GM18508 (cell line): ENCODE results near the gene FUT8.
"Not testable (repeated sequence)": the region's sequence is repeated elsewhere in the genome, so short reads cannot be mapped to it uniquely, and the experiment has no call there.

Source experiments
- ATAC-seq: cut with Tn5 transposase; IDR thresholded peaks from one replicate; pipeline ENCODE4 v1.9.1; 2021; ENCODE audit warnings: moderate number of reproducible peaks; ENCODE audit not compliant: insufficient read depth, unreplicated experiment

FUT8 gene

GRCh38 chr14:65444230-65444629, 31.7 kb downstream of the FUT8 start:
- ATAC-seq, result no peak

GRCh38 chr14:65446159-65446558, 33.6 kb downstream of the FUT8 start:
- ATAC-seq, result no peak

GRCh38 chr14:65449647-65450046, 37.1 kb downstream of the FUT8 start:
- no peak for ATAC-seq

GRCh38 chr14:65453807-65454480, 41.4 kb downstream of the FUT8 start:
- ATAC-seq, result no peak

GRCh38 chr14:65456247-65456646, 43.7 kb downstream of the FUT8 start:
- no peak for ATAC-seq

- ATAC-seq, result no peak
Measured at GRCh38 chr14:65461730-65462129, 49.2 kb downstream of the FUT8 start.

GRCh38 chr14:65462411-65462810, 49.9 kb downstream of the FUT8 start:
- peak; percentile 76 for ATAC-seq

GRCh38 chr14:65465584-65465983, 53.1 kb downstream of the FUT8 start:
- no peak for ATAC-seq

GRCh38 chr14:65467926-65468325, 55.4 kb downstream of the FUT8 start:
- ATAC-seq, result not testable (repeated sequence)

GRCh38 chr14:65469903-65470302, 57.4 kb downstream of the FUT8 start:
- ATAC-seq, result no peak

GRCh38 chr14:65470404-65470880, 57.9 kb downstream of the FUT8 start:
- no peak for ATAC-seq

- peak; percentile 60 for ATAC-seq
Measured at GRCh38 chr14:65471038-65471878, 58.7 kb downstream of the FUT8 start.

GRCh38 chr14:65472189-65472588, 59.7 kb downstream of the FUT8 start:
- ATAC-seq, result no peak

- ATAC-seq, result peak; percentile 67
Measured at GRCh38 chr14:65476273-65476941, 63.9 kb downstream of the FUT8 start.

GRCh38 chr14:65476942-65477318, 64.4 kb downstream of the FUT8 start:
- ATAC-seq, result peak; percentile 24

GRCh38 chr14:65478017-65478416, 65.5 kb downstream of the FUT8 start:
- no peak for ATAC-seq

GRCh38 chr14:65478596-65478995, 66.1 kb downstream of the FUT8 start:
- no peak for ATAC-seq

GRCh38 chr14:65479386-65479785, 66.9 kb downstream of the FUT8 start:
- no peak for ATAC-seq

- no peak for ATAC-seq
Measured at GRCh38 chr14:65482757-65483438, 70.4 kb downstream of the FUT8 start.

GRCh38 chr14:65483647-65484046, 71.1 kb downstream of the FUT8 start:
- no peak for ATAC-seq
